ENCODE data around the gene PPOX. TPM values are rescaled to one million over a fixed set of nuclear protein-coding genes. Genes with fewer than 3 reads are reported as not detected.
A peak's percentile ranks its signal among the peaks of the same experiment; 100 is the strongest.

The PPOX gene
- 30.7 and 47.3 TPM in 2 replicates for polyA plus RNA-seq (2012; rRNA removed)
- polyA plus RNA-seq (2012; cell fraction: cytosol; rRNA removed) = 9.4 and 15.8 TPM in 2 replicates
- 216 and 224 TPM in 2 replicates for polyA plus RNA-seq (2012; cell fraction: nucleus; rRNA removed)

- H2AFZ ChIP-seq (ENCODE audit: low read depth) = peak within 1 kb of the TSS; percentile 71
- no peaks in the 10 kb centered on the region for H3K27me3 ChIP-seq (ENCODE audit: insufficient read depth)
- peaks cover 20 to 59% of the 10 kb centered on the region in 2 experiments for H3K36me3 ChIP-seq (replicated peaks in 1 of 2; ENCODE audit: control insufficient read depth in 1 of 2, insufficient read depth in 2 of 2, low read length in 1 of 2)
- peaks cover 14% of the 10 kb centered on the region for H3F3A ChIP-seq (replicated peaks; ENCODE audit: insufficient read depth)
- ChIA-PET CTCF (interaction anchor here (0.7 to 2.9 kb wide), 22 partner anchors 9 to 914 kb away, joined by 3 to 29 read pairs (median 6); partner anchors contain the start of genes ADAMTS4, B4GALT3, KLHDC9 and NDUFS2), POLR2A (interaction anchor here (0.7 to 1.6 kb wide), 8 partner anchors 11 to 121 kb away, joined by 3 to 11 read pairs (median 5); partner anchors contain the start of genes B4GALT3, DEDD, NIT1 and PFDN2)
- WGBS (ENCODE audit: low lambda C conversion rate) = under 1% methylated on average over 40 of the region's 54 CpGs
- peak; percentile 90 for DNase-seq
- H3K9ac ChIP-seq = peak within 1 kb of the TSS; percentile 76
- H3K79me2 ChIP-seq (ENCODE audit: insufficient read depth) = peaks cover 8% of the 10 kb centered on the region; the same call in 1 of the 2 replicates
- H3K9me3 ChIP-seq = no peaks in the 10 kb centered on the region
- no peaks in the 10 kb centered on the region for H3K9me2 ChIP-seq
- H3K4me2 ChIP-seq = peak within 1 kb of the TSS; percentile 98
- no peaks in the 10 kb centered on the region for H4K20me1 ChIP-seq (ENCODE audit: insufficient read depth)
- H3K4me3 ChIP-seq (ENCODE audit: low read depth in 2 of 2, low read length in 1 of 2) = peak within 1 kb of the TSS; percentile 80 to 90
- H3K4me1 ChIP-seq (ENCODE audit: control insufficient read depth in 1 of 2, insufficient read depth in 2 of 2, low read depth in 1 of 2, low read length in 1 of 2) = peaks cover 0 to 26% of the 10 kb centered on the region in 2 experiments; a peak in 1 of 4 replicates
- H3K27ac ChIP-seq (ENCODE audit: low read depth in 2 of 2, low read length in 1 of 2) = peak within 1 kb of the TSS; percentile 86 to 88
- TF ChIP-seq RAD21 (IDR thresholded peaks at IDR 0.05; ENCODE audit: low read length) = no peak
- no peak for TF ChIP-seq TAF1 (IDR thresholded peaks at IDR 0.05; ENCODE audit: borderline replicate concordance, low read depth, low read length)
- no peak for TF ChIP-seq FOSL2 (IDR thresholded peaks at IDR 0.05; ENCODE audit: borderline replicate concordance, low read depth)
- TF ChIP-seq POLR2AphosphoS5 (IDR thresholded peaks at IDR 0.05; ENCODE audit: low read depth, low read length) = no peak; the same call in 1 of the 2 replicates
- no peak for TF ChIP-seq EP300 (IDR thresholded peaks at IDR 0.05; ENCODE audit: borderline replicate concordance in 1 of 2, low read depth in 1 of 2, low read length in 1 of 2)
- peak; percentile 81 for TF ChIP-seq USF1 (IDR thresholded peaks at IDR 0.05; ENCODE audit: borderline replicate concordance, low read depth)
- no peak for TF ChIP-seq TEAD4 (IDR thresholded peaks at IDR 0.05; ENCODE audit: borderline replicate concordance, insufficient read depth)
- no peak for TF ChIP-seq NFIC (IDR thresholded peaks at IDR 0.05; ENCODE audit: borderline replicate concordance)
- TF ChIP-seq USF2 (IDR thresholded peaks at IDR 0.05; ENCODE audit: borderline replicate concordance, low read depth, low read length) = no peak
- peak; percentile 60 for TF ChIP-seq YY1 (IDR thresholded peaks at IDR 0.05; ENCODE audit: low read depth)
- peak; percentile 53; the same call in 1 of the 2 replicates for TF ChIP-seq RFX5 (IDR thresholded peaks at IDR 0.05; ENCODE audit: low read length)
- TF ChIP-seq ZBTB33 (IDR thresholded peaks at IDR 0.05; ENCODE audit: borderline replicate concordance, low read depth) = peak; percentile 96
- no peak for TF ChIP-seq GATA2 (CRISPR knock-in tag; IDR thresholded peaks at IDR 0.05)
- no peak for TF ChIP-seq FOXM1 (IDR thresholded peaks at IDR 0.05; ENCODE audit: low read depth)
- TF ChIP-seq IRF3 (IDR thresholded peaks at IDR 0.05; ENCODE audit: low read depth, low read length) = 0 out of 2 replicates have a peak, but pooled peaks have one; percentile 24
- peak; percentile 88 for TF ChIP-seq MXI1 (IDR thresholded peaks at IDR 0.05; ENCODE audit: low read depth, low read length)
- peak; percentile 44 for TF ChIP-seq ELF1 (IDR thresholded peaks at IDR 0.05)
- TF ChIP-seq PBX3 (IDR thresholded peaks at IDR 0.05) = peak; percentile 21; the same call in 1 of the 2 replicates
- no peak for TF ChIP-seq GABPA (IDR thresholded peaks at IDR 0.05; ENCODE audit: low read depth)
- TF ChIP-seq RXRA (IDR thresholded peaks at IDR 0.05; ENCODE audit: borderline replicate concordance, low read depth) = no peak
- TF ChIP-seq REST (IDR thresholded peaks at IDR 0.05; ENCODE audit: low read depth, low read length) = 0 out of 2 replicates have a peak, but pooled peaks have one; percentile 6
Observed at GRCh38 chr1:161165742-161166668, at the start of gene PPOX. PPOX (plus strand) TSS chr1:161166426; CDS start chr1:161166848, 422 bp downstream.
